Ectodermal cell (in vitro differentiated cells): Measurements from ENCODE around the gene ZFP91.

Experiments
- H3K27ac ChIP-seq: 2 replicates; pipeline ENCODE4 v1.7.0; 2013; ENCODE audit warnings: mild to moderate bottlenecking, low read depth, low read length; ENCODE audit not compliant: insufficient read depth, poor library complexity, severe bottlenecking
- H3K27me3 ChIP-seq: 2 replicates; pipeline ENCODE4 v1.7.0; 2013; ENCODE audit warnings: mild to moderate bottlenecking, low read length; ENCODE audit not compliant: insufficient read depth, control insufficient read depth, poor library complexity, severe bottlenecking
- H3K36me3 ChIP-seq: one replicate; pipeline ENCODE4 v1.7.0; 2013; ENCODE audit warnings: low read length; ENCODE audit not compliant: control insufficient read depth, insufficient read depth
- H3K4me1 ChIP-seq: one replicate; pipeline ENCODE4 v1.7.0; 2013; ENCODE audit warnings: low read length; ENCODE audit not compliant: control insufficient read depth, insufficient read depth
- H3K4me3 ChIP-seq: 2 replicates; pipeline ENCODE4 v1.7.0; 2013; ENCODE audit warnings: low read depth, low read length, control low read depth; ENCODE audit not compliant: insufficient read depth
- H3K9me3 ChIP-seq: 2 replicates; pipeline ENCODE4 v1.7.0; 2013; ENCODE audit warnings: mild to moderate bottlenecking, low read length, moderate library complexity; ENCODE audit not compliant: control insufficient read depth
- WGBS, 2 experiments: methylation state at CpG; one replicate each; pipeline ENCODE4 v1.1.7; 2013; ENCODE audit warnings: missing lambda C conversion rate in 2 of 2; 5-methylcytosine and 5-hydroxymethylcytosine counted together

The ZFP91 gene

GRCh38 chr11:58628446-58628845, 49.6 kb downstream of the ZFP91 start:
- no peak overlapping the region for H3K4me3 ChIP-seq
- 95 to 100% methylated on average over 2 to 3 of the region's 3 CpGs for WGBS, 2 experiments
- no peaks in the 10 kb centered on the region for H3K9me3 ChIP-seq
- no peaks in the 10 kb centered on the region for H3K4me1 ChIP-seq
- no peaks in the 10 kb centered on the region for H3K27me3 ChIP-seq
- no peak overlapping the region for H3K27ac ChIP-seq
- H3K36me3 ChIP-seq: peaks cover 11% of the 10 kb centered on the region

GRCh38 chr11:58629857-58630256, 51.0 kb downstream of the ZFP91 start:
- Histone ChIP-seq H3K4me1 (no peaks in the 10 kb centered on the region), H3K36me3 (no peaks in the 10 kb centered on the region), H3K27ac (no peak overlapping the region), H3K4me3 (no peak overlapping the region), H3K27me3 (no peaks in the 10 kb centered on the region), H3K9me3 (no peaks in the 10 kb centered on the region)
- WGBS, 2 experiments: 40 to 43% methylated on average over 2 of the region's 2 CpGs

- Histone ChIP-seq H3K4me3 (no peak overlapping the region), H3K36me3 (no peaks in the 10 kb centered on the region), H3K27me3 (no peaks in the 10 kb centered on the region), H3K4me1 (no peaks in the 10 kb centered on the region), H3K27ac (no peak overlapping the region), H3K9me3 (no peaks in the 10 kb centered on the region)
- 95 to 96% methylated on average over 3 of the region's 3 CpGs for WGBS, 2 experiments
Measured at GRCh38 chr11:58631378-58631777, 52.5 kb downstream of the ZFP91 start.

GRCh38 chr11:58632510-58632909, 53.6 kb downstream of the ZFP91 start:
- no peaks in the 10 kb centered on the region for H3K9me3 ChIP-seq
- 95 to 97% methylated on average over 1 of the region's 1 CpG for WGBS, 2 experiments
- H3K4me3 ChIP-seq: no peak overlapping the region
- H3K27me3 ChIP-seq: no peaks in the 10 kb centered on the region
- no peaks in the 10 kb centered on the region for H3K36me3 ChIP-seq
- no peak overlapping the region for H3K27ac ChIP-seq
- no peaks in the 10 kb centered on the region for H3K4me1 ChIP-seq

GRCh38 chr11:58636587-58636986, 57.7 kb downstream of the ZFP91 start:
- no peaks in the 10 kb centered on the region for H3K27me3 ChIP-seq
- no peak overlapping the region for H3K27ac ChIP-seq
- no peak overlapping the region for H3K4me3 ChIP-seq
- H3K9me3 ChIP-seq: no peaks in the 10 kb centered on the region
- H3K36me3 ChIP-seq: no peaks in the 10 kb centered on the region
- no peaks in the 10 kb centered on the region for H3K4me1 ChIP-seq
- WGBS, 2 experiments: 69 to 74% methylated on average over 3 of the region's 3 CpGs

- Histone ChIP-seq H3K4me1 (no peaks in the 10 kb centered on the region), H3K27me3 (no peaks in the 10 kb centered on the region), H3K9me3 (no peaks in the 10 kb centered on the region), H3K27ac (no peak overlapping the region), H3K36me3 (no peaks in the 10 kb centered on the region), H3K4me3 (no peak overlapping the region)
- WGBS, 2 experiments: 77 to 100% methylated on average over 2 of the region's 2 CpGs
Measured at GRCh38 chr11:58637371-58637770, 58.5 kb downstream of the ZFP91 start.

- no peaks in the 10 kb centered on the region for H3K4me1 ChIP-seq
- H3K4me3 ChIP-seq: no peak overlapping the region
- no peaks in the 10 kb centered on the region for H3K27me3 ChIP-seq
- H3K36me3 ChIP-seq: no peaks in the 10 kb centered on the region
- WGBS, 2 experiments: 90 to 92% methylated on average over 6 of the region's 6 CpGs
- no peaks in the 10 kb centered on the region for H3K9me3 ChIP-seq
- no peak overlapping the region for H3K27ac ChIP-seq
Measured at GRCh38 chr11:58639103-58639502, 60.2 kb downstream of the ZFP91 start.

- WGBS, 2 experiments: 81 to 90% methylated on average over 2 of the region's 2 CpGs
- H3K4me1 ChIP-seq: no peaks in the 10 kb centered on the region
- H3K27ac ChIP-seq: no peak overlapping the region
- no peaks in the 10 kb centered on the region for H3K27me3 ChIP-seq
- H3K4me3 ChIP-seq: no peak overlapping the region
- no peaks in the 10 kb centered on the region for H3K9me3 ChIP-seq
- H3K36me3 ChIP-seq: no peaks in the 10 kb centered on the region
Measured at GRCh38 chr11:58639669-58640068, 60.8 kb downstream of the ZFP91 start.

GRCh38 chr11:58640386-58641023, 61.6 kb downstream of the ZFP91 start:
- no peaks in the 10 kb centered on the region for H3K9me3 ChIP-seq
- no peak overlapping the region for H3K4me3 ChIP-seq
- no peaks in the 10 kb centered on the region for H3K4me1 ChIP-seq
- 87 to 89% methylated on average over 1 of the region's 1 CpG for WGBS, 2 experiments
- no peak overlapping the region for H3K27ac ChIP-seq
- no peaks in the 10 kb centered on the region for H3K36me3 ChIP-seq
- no peaks in the 10 kb centered on the region for H3K27me3 ChIP-seq

- WGBS, 2 experiments: 88 to 96% methylated on average over 2 to 3 of the region's 3 CpGs
- H3K4me3 ChIP-seq: no peak overlapping the region
- H3K27ac ChIP-seq: no peak overlapping the region
- no peaks in the 10 kb centered on the region for H3K27me3 ChIP-seq
- H3K36me3 ChIP-seq: no peaks in the 10 kb centered on the region
- no peaks in the 10 kb centered on the region for H3K9me3 ChIP-seq
- no peaks in the 10 kb centered on the region for H3K4me1 ChIP-seq
Measured at GRCh38 chr11:58641341-58641740, 62.5 kb downstream of the ZFP91 start.
